Spleen (tissue), 11 donors: Measurements from ENCODE around the gene CNDP1. TPM values are rescaled to one million over a fixed set of nuclear protein-coding genes. Genes with fewer than 3 reads are reported as not detected.
"Not testable (repeated sequence)": the region's sequence is repeated elsewhere in the genome, so short reads cannot be mapped to it uniquely, and the experiment has no call there.

ENCODE experiments used
- DNase-seq: peaks from one replicate; pipeline ENCODE4 v3.0.0-alpha.2; 2020
- H3K27ac ChIP-seq, 8 donors: fragments of 200-600 bp; sonication (generic) in 7 of 8; 1 replicate in 4 of 8; 2 replicates in 4 of 8; pipeline versions ENCODE4 v1.5.0 to v1.8.0; 2016 to 2021; ENCODE audit warnings: inconsistent platforms in 4 of 8, mild to moderate bottlenecking in 4 of 8, moderate library complexity in 1 of 8
- H3K27me3 ChIP-seq, 7 donors: fragments of 200-600 bp; sonication (generic) in 6 of 7; replicated peaks in 1 of 7; 1 replicate in 4 of 7; 2 replicates in 3 of 7; pipeline versions ENCODE4 v1.5.0 to v1.8.0; 2016 to 2021; ENCODE audit warnings: inconsistent platforms in 3 of 7, mild to moderate bottlenecking in 1 of 7
- H3K36me3 ChIP-seq, 6 donors: fragments of 200-600 bp; sonication (generic) in 5 of 6; 1 replicate in 4 of 6; 2 replicates in 2 of 6; pipeline versions ENCODE4 v1.5.0 to v1.8.0; 2016 to 2021; ENCODE audit warnings: inconsistent platforms in 2 of 6
- H3K4me1 ChIP-seq, 6 donors: fragments of 200-600 bp; sonication (generic) in 5 of 6; 1 replicate in 3 of 6; 2 replicates in 3 of 6; pipeline versions ENCODE4 v1.5.0 to v1.8.0; 2016 to 2021; ENCODE audit warnings: inconsistent platforms in 3 of 6
- H3K4me3 ChIP-seq, 8 donors: fragments of 200-600 bp; sonication (generic) in 7 of 8; 1 replicate in 4 of 8; 2 replicates in 4 of 8; pipeline versions ENCODE4 v1.5.0 to v1.8.0; 2016 to 2021; ENCODE audit warnings: inconsistent platforms in 4 of 8, mild to moderate bottlenecking in 4 of 8, moderate library complexity in 2 of 8
- H3K9me3 ChIP-seq, 8 donors: fragments of 200-600 bp; sonication (generic) in 7 of 8; 1 replicate in 4 of 8; 2 replicates in 4 of 8; pipeline versions ENCODE4 v1.5.0 to v1.8.0; 2016 to 2021; ENCODE audit warnings: inconsistent platforms in 4 of 8
- CTCF ChIP-seq, 11 experiments: fragments of 200-600 bp in 7 of 11; fragments of 450-650 bp in 4 of 11; sonication (generic) in 4 of 11; IDR thresholded peaks in 8 of 11; conservative IDR thresholded peaks in 3 of 11; 1 replicate in 7 of 11; 2 replicates in 4 of 11; pipeline versions ENCODE4 v1.4.0 to v1.8.0; 2016 to 2021; ENCODE audit warnings: antibody characterized with exemption in 11 of 11, inconsistent platforms in 4 of 11, mild to moderate bottlenecking in 1 of 11
- POLR2A ChIP-seq, 3 donors: fragments of 450-650 bp; IDR thresholded peaks; one replicate each; pipeline ENCODE4 v1.5.1; 2017; ENCODE audit warnings: antibody characterized with exemption in 3 of 3, mild to moderate bottlenecking in 1 of 3
- POLR2AphosphoS5 ChIP-seq, 3 donors: sonication (generic); formaldehyde crosslinking; IDR thresholded peaks; one replicate each; pipeline ENCODE4 v1.5.1; 2017; ENCODE audit warnings: antibody characterized with exemption in 3 of 3
- WGBS, 5 donors: extraction: QIAGEN DNeasy Blood & Tissue Kit in 3 of 5; methylation state at CpG; one replicate each; pipeline versions ENCODE4 v1.1.5 to v1.1.7; 2013 to 2018; 5-methylcytosine and 5-hydroxymethylcytosine counted together
- intact Hi-C: fragments of 100-400 bp; cut with DNase I; formaldehyde crosslinking; loops from one replicate; pipeline ENCODE4 v1.15.0; 2023; ENCODE audit warnings: low total_unique reads
- polyA plus RNA-seq, 3 donors: library from polyadenylated mRNA; stranded (reverse); fragments of 200-250 nt; gene quantifications; one replicate each; pipeline ENCODE4 v1.2.1, GENCODE V29; 2013
- total RNA-seq, 7 donors: library from RNA; depleted of rRNA in 3 of 7; stranded (reverse); fragments of >200 nt in 3 of 7; fragmentation: NEBNext Ultra II Directional in 4 of 7; extraction: Animal tissue kit (Norgen Biotek cat#: 25700) in 4 of 7; gene quantifications; one replicate each; pipeline versions ENCODE4 v1.1.0 to v1.2.1, GENCODE V29; 2016 to 2021
- donor health status: healthy with polysubstance abuse.
- donor health status: DM: no; HTN: no; CAD: no; lungs with moderate emphysema.
- donor health status: DM: no; HTN: no; CAD: no.
- donor health status: Bipolar disorder and iron deficiency.
- donor health status: healthy.
- donor health status: DM: no; HTN: no; CAD: no.
- donor health status: DM: yes; HTN: yes; CAD: no.

The CNDP1 gene
- total and polyA plus RNA-seq, 10 donors: 0.03 to 0.59 (median 0.18) TPM; not detected in 2

- Histone ChIP-seq H3K4me3 (no peak overlapping the region), H3K9me3 (no peaks in the 10 kb centered on the region), H3K36me3 (peaks cover 7 to 41% (median 26%) of the 10 kb centered on the region in 6 donors), H3K27me3 (no peaks in the 10 kb centered on the region), H3K4me1 (peaks cover 0 to 14% (median 2%) of the 10 kb centered on the region in 6 donors), H3K27ac (peak overlapping the region in 5 of 8 donors; percentile 39 to 60 (median 55))
- intact Hi-C loops: no loop called here
- TF ChIP-seq POLR2AphosphoS5 (IDR thresholded peaks at IDR 0.05) (peak in 1 of 3 donors; percentile 58), POLR2A (IDR thresholded peaks at IDR 0.05) (no peak)
- DNase-seq: peak; percentile 73
- WGBS, 5 donors: 10 to 44% (median 14%) methylated on average over 4 to 5 of the region's 5 CpGs
Observed at GRCh38 chr18:74524097-74524496, 10.2 kb upstream of the CNDP1 start.

GRCh38 chr18:74524915-74525314 is 9.4 kb upstream of the CNDP1 start:
- Histone ChIP-seq H3K4me1 (peaks cover 0 to 14% (median 2%) of the 10 kb centered on the region in 6 donors), H3K36me3 (peaks cover under 1 to 33% (median 18%) of the 10 kb centered on the region in 6 donors), H3K27ac (peak overlapping the region in 3 of 8 donors; percentile 45 to 60 (median 55))
- H3K4me3 ChIP-seq, H3K9me3 ChIP-seq, H3K27me3 ChIP-seq, intact Hi-C loops: not testable (repeated sequence)
- 91 to 96% (median 95%) methylated on average over 7 of the region's 7 CpGs for WGBS, 5 donors
- peak; percentile 15 for DNase-seq

GRCh38 chr18:74525741-74526140 is 8.6 kb upstream of the CNDP1 start:
- TF ChIP-seq POLR2AphosphoS5 (IDR thresholded peaks at IDR 0.05): peak in 2 of 3 donors; percentile 10 to 21
- TF ChIP-seq POLR2A (IDR thresholded peaks at IDR 0.05): no peak
- Histone ChIP-seq H3K4me1 (peaks cover 0 to 14% (median 2%) of the 10 kb centered on the region in 6 donors), H3K27ac (no peak overlapping the region), H3K4me3 (no peak overlapping the region), H3K36me3 (peaks cover 0 to 24% (median 10%) of the 10 kb centered on the region in 6 donors), H3K27me3 (no peaks in the 10 kb centered on the region), H3K9me3 (no peaks in the 10 kb centered on the region)
- DNase-seq: peak; percentile 55
- WGBS, 5 donors: 92 to 95% (median 93%) methylated on average over 9 of the region's 9 CpGs
- intact Hi-C loops: no loop called here

- no peak for TF ChIP-seq POLR2A (IDR thresholded peaks at IDR 0.05)
- TF ChIP-seq CTCF (IDR thresholded peaks at IDR 0.05 in 8 of 11, conservative IDR thresholded peaks at IDR 0.05 in 3 of 11): no peak
- no peak for TF ChIP-seq POLR2AphosphoS5 (IDR thresholded peaks at IDR 0.05)
- 86 to 92% (median 90%) methylated on average over 2 of the region's 2 CpGs for WGBS, 5 donors
- Histone ChIP-seq H3K36me3 (peaks cover 0 to 17% (median 2%) of the 10 kb centered on the region in 6 donors), H3K4me3 (no peak overlapping the region), H3K9me3 (no peaks in the 10 kb centered on the region), H3K27ac (no peak overlapping the region), H3K4me1 (peaks cover 0 to 14% (median 2%) of the 10 kb centered on the region in 6 donors), H3K27me3 (no peaks in the 10 kb centered on the region)
- intact Hi-C loops: no loop called here
- DNase-seq: no peak
Observed at GRCh38 chr18:74526488-74526887, 7.8 kb upstream of the CNDP1 start.

GRCh38 chr18:74528478-74528877 is 5.8 kb upstream of the CNDP1 start:
- 34 to 85% (median 78%) methylated on average over 1 of the region's 1 CpG for WGBS, 5 donors
- H3K9me3 ChIP-seq: no peaks in the 10 kb centered on the region
- H3K4me3 ChIP-seq: no peak overlapping the region
- H3K4me1 ChIP-seq: peaks cover 0 to 12% (median 2%) of the 10 kb centered on the region in 6 donors
- no peaks in the 10 kb centered on the region for H3K27me3 ChIP-seq
- H3K36me3 ChIP-seq: no peaks in the 10 kb centered on the region
- no peak overlapping the region for H3K27ac ChIP-seq
- DNase-seq: no peak
- TF ChIP-seq POLR2A (IDR thresholded peaks at IDR 0.05): no peak
- no peak for TF ChIP-seq CTCF (IDR thresholded peaks at IDR 0.05 in 8 of 11, conservative IDR thresholded peaks at IDR 0.05 in 3 of 11)
- no peak for TF ChIP-seq POLR2AphosphoS5 (IDR thresholded peaks at IDR 0.05)
- intact Hi-C loops: no loop called here
